HCT116 (cell line): ENCODE results near the gene INPP5D. TPM values are rescaled to one million over a fixed set of nuclear protein-coding genes. Genes with fewer than 3 reads are reported as not detected.

ENCODE experiments used
- ATAC-seq: fragments of 200-7000 bp; cut with Tn5 transposase; 2 replicates; pipeline ENCODE4 v1.9.1; 2020; ENCODE audit warnings: mild to moderate bottlenecking, moderate library complexity
- BruUV-seq: library from RNA; stranded (reverse); fragments of 400-500 nt; replicated peaks from 2 replicates; lab custom pipeline; 2021; lab: Mats Ljungman, UMichigan
- CTCF ChIA-PET: fragments of 300-600 bp; sonication (Branson Sonifier 250); formaldehyde crosslinking; loops from one replicate; lab custom pipeline; 2021; ENCODE audit warnings: antibody characterized with exemption; lab: Charles Lee
- POLR2A ChIA-PET: fragments of 300-600, 350-600 bp; sonication (Branson Sonifier 250); formaldehyde crosslinking; loops from one replicate; lab custom pipeline; 2021; ENCODE audit warnings: antibody characterized with exemption; lab: Charles Lee
- RAD21 ChIA-PET, 2 experiments: fragments of 300-600 bp; sonication (Branson Sonifier 250); formaldehyde crosslinking; loops; one replicate each; lab custom pipeline; 2023; ENCODE audit warnings: low total read pairs in 2 of 2; ENCODE audit not compliant: uncharacterized antibody in 2 of 2, unreplicated experiment in 2 of 2, low non-redundant PET in 1 of 2; lab: Charles Lee
- DNase-seq: peaks from one replicate; pipeline ENCODE4 v3.0.0-alpha.2; 2010; ENCODE audit warnings: low read depth, low spot score
- H2AFZ ChIP-seq: fragments of 200-600 bp; shearing (Covaris generic), sonication (generic); 2 replicates; pipeline ENCODE4 v1.6.1; 2017; ENCODE audit warnings: low read depth, mixed run types, mixed read lengths, antibody characterized with exemption, low read length; ENCODE audit not compliant: poor library complexity, severe bottlenecking
- H3K27ac ChIP-seq: 2 replicates; pipeline ENCODE4 v1.5.1; 2012; ENCODE audit warnings: low read depth, low read length
- H3K27me3 ChIP-seq: fragments of 200-600 bp; sonication (generic); 2 replicates; pipeline ENCODE4 v1.6.1; 2016; ENCODE audit warnings: mixed run types, low read length, mixed read lengths; ENCODE audit not compliant: insufficient read depth
- H3K36me3 ChIP-seq, 2 experiments: fragments of 200-500 bp in 1 of 2; fragments of 200-600 bp in 1 of 2; sonication (Bioruptor generic) in 1 of 2; sonication (generic) in 1 of 2; 2 replicates each; pipeline versions ENCODE4 v1.5.1 to v1.6.1; 2014 to 2016; ENCODE audit warnings: low read length in 2 of 2, inconsistent platforms in 1 of 2, mixed read lengths in 1 of 2, mixed run types in 1 of 2; ENCODE audit not compliant: insufficient read depth in 2 of 2, control insufficient read depth in 1 of 2
- H3K4me1 ChIP-seq, 2 experiments: fragments of 200-600 bp in 1 of 2; sonication (generic) in 1 of 2; 2 replicates each; pipeline versions ENCODE4 v1.5.1 to v1.6.1; 2012 to 2017; ENCODE audit warnings: low read length in 2 of 2, inconsistent platforms in 1 of 2, mild to moderate bottlenecking in 1 of 2, mixed read lengths in 1 of 2, mixed run types in 1 of 2, moderate library complexity in 1 of 2; ENCODE audit not compliant: insufficient read depth in 2 of 2, control insufficient read depth in 1 of 2
- H3K4me2 ChIP-seq: fragments of 200-600 bp; sonication (generic); 2 replicates; pipeline ENCODE4 v1.6.1; 2017; ENCODE audit warnings: mixed run types, low read length, mixed read lengths
- H3K4me3 ChIP-seq, 2 experiments: fragments of 200-600 bp in 1 of 2; sonication (generic) in 1 of 2; replicated peaks in 1 of 2; 2 replicates each; pipeline ENCODE4 v1.5.1; 2011 to 2016; ENCODE audit warnings: low read length in 2 of 2, control low read depth in 1 of 2, low read depth in 1 of 2, mild to moderate bottlenecking in 1 of 2, mixed read lengths in 1 of 2, mixed run types in 1 of 2
- H3K79me2 ChIP-seq: fragments of 200-600 bp; sonication (generic); 2 replicates; pipeline ENCODE4 v1.6.1; 2017; ENCODE audit warnings: mild to moderate bottlenecking, mixed run types, low read length, moderate library complexity, mixed read lengths; ENCODE audit not compliant: insufficient read depth
- H3K9ac ChIP-seq: fragments of 200-600 bp; sonication (generic); 2 replicates; pipeline ENCODE4 v1.6.1; 2016; ENCODE audit warnings: low read length, mixed read lengths
- H3K9me2 ChIP-seq: fragments of 200-600 bp; sonication (generic), shearing (Covaris generic); 2 replicates; pipeline ENCODE4 v1.6.1; 2017; ENCODE audit warnings: mixed run types, mild to moderate bottlenecking, moderate library complexity; ENCODE audit not compliant: insufficient read depth
- H3K9me3 ChIP-seq, 2 experiments: fragments of 200-500 bp in 1 of 2; fragments of 200-600 bp in 1 of 2; sonication (Bioruptor generic) in 1 of 2; sonication (generic) in 1 of 2; 2 replicates each; pipeline ENCODE4 v1.6.1; 2014 to 2017; ENCODE audit warnings: low read length in 2 of 2, mixed read lengths in 2 of 2, inconsistent platforms in 1 of 2, low read depth in 1 of 2, mild to moderate bottlenecking in 1 of 2, mixed run types in 1 of 2, moderate library complexity in 1 of 2; ENCODE audit not compliant: control insufficient read depth in 1 of 2, insufficient read depth in 1 of 2
- H4K20me1 ChIP-seq: fragments of 200-600 bp; sonication (generic), shearing (Covaris generic); 2 replicates; pipeline ENCODE4 v1.6.1; 2017; ENCODE audit warnings: mixed run types, mild to moderate bottlenecking, moderate library complexity; ENCODE audit not compliant: insufficient read depth
- ATF3 ChIP-seq: IDR thresholded peaks from 2 replicates; pipeline ENCODE4 v1.6.1; 2012
- CBX3 ChIP-seq: IDR thresholded peaks from 2 replicates; pipeline ENCODE4 v1.6.1; 2012; ENCODE audit warnings: low read depth
- CEBPB ChIP-seq: IDR thresholded peaks from 2 replicates; pipeline ENCODE4 v1.6.1; 2012; ENCODE audit warnings: low read depth
- CTCF ChIP-seq, 3 experiments: fragments of 200-600 bp in 1 of 3; sonication (generic) in 1 of 3; IDR thresholded peaks in 2 of 3; conservative IDR thresholded peaks in 1 of 3; 2 replicates each; pipeline ENCODE4 v1.5.1; 2012 to 2017; ENCODE audit warnings: low read depth in 2 of 3, low read length in 2 of 3, antibody characterized with exemption in 1 of 3, borderline replicate concordance in 1 of 3, control low read depth in 1 of 3, mild to moderate bottlenecking in 1 of 3, mixed read lengths in 1 of 3, mixed run types in 1 of 3, moderate library complexity in 1 of 3; ENCODE audit not compliant: insufficient read depth in 1 of 3
- EGR1 ChIP-seq: IDR thresholded peaks from 2 replicates; pipeline ENCODE4 v1.6.1; 2012; ENCODE audit warnings: low read depth
- ELF1 ChIP-seq: IDR thresholded peaks from 2 replicates; pipeline ENCODE4 v1.6.1; 2012; ENCODE audit warnings: low read depth, borderline replicate concordance
- EZH2 ChIP-seq: fragments of 200-600 bp; sonication (generic); IDR thresholded peaks from 2 replicates; pipeline ENCODE4 v1.6.1; 2017; ENCODE audit warnings: antibody characterized with exemption, mixed run types
- EZH2phosphoT487 ChIP-seq: fragments of 200-600 bp; IDR thresholded peaks from 2 replicates; pipeline ENCODE4 v1.6.1; 2018; ENCODE audit warnings: antibody characterized with exemption, borderline replicate concordance
- FOSL1 ChIP-seq: IDR thresholded peaks from 2 replicates; pipeline ENCODE4 v1.6.1; 2012; ENCODE audit warnings: low read depth
- JUND ChIP-seq: IDR thresholded peaks from 2 replicates; pipeline ENCODE4 v1.6.1; 2012
- POLR2A ChIP-seq: IDR thresholded peaks from 2 replicates; pipeline ENCODE4 v1.7.0; 2011; ENCODE audit warnings: borderline replicate concordance; ENCODE audit not compliant: insufficient read depth, insufficient read length; ENCODE audit errors: extremely low read depth
- POLR2AphosphoS5 ChIP-seq: IDR thresholded peaks from 2 replicates; pipeline ENCODE4 v1.6.1; 2011; ENCODE audit warnings: mild to moderate bottlenecking, low read depth, low read length, moderate library complexity
- RAD21 ChIP-seq: IDR thresholded peaks from 2 replicates; pipeline ENCODE4 v1.6.1; 2012; ENCODE audit warnings: low read depth, mild to moderate bottlenecking
- REST ChIP-seq: IDR thresholded peaks from 2 replicates; pipeline ENCODE4 v1.6.1; 2012; ENCODE audit warnings: low read depth
- SIN3A ChIP-seq: IDR thresholded peaks from 2 replicates; pipeline ENCODE4 v1.6.1; 2012; ENCODE audit warnings: low read depth
- SRF ChIP-seq: IDR thresholded peaks from 2 replicates; pipeline ENCODE4 v1.6.1; 2012; ENCODE audit warnings: low read depth
- TCF7L2 ChIP-seq: IDR thresholded peaks from 2 replicates; pipeline ENCODE4 v1.7.0; 2011; ENCODE audit warnings: borderline replicate concordance, inconsistent platforms; ENCODE audit not compliant: insufficient read depth, insufficient read length; ENCODE audit errors: extremely low read depth
- YY1 ChIP-seq: IDR thresholded peaks from 2 replicates; pipeline ENCODE4 v1.6.1; 2011; ENCODE audit warnings: low read length, low read depth, moderate library complexity, mild to moderate bottlenecking; ENCODE audit not compliant: insufficient replicate concordance; ENCODE audit errors: extremely low read depth
- ZFX ChIP-seq: fragments of 450-650 bp; IDR thresholded peaks from 2 replicates; pipeline ENCODE4 v1.6.1; 2017
- ZNF274 ChIP-seq: fragments of 200-500 bp; sonication (Bioruptor generic); IDR thresholded peaks from 2 replicates; pipeline ENCODE4 v1.6.1; 2014; ENCODE audit warnings: mild to moderate bottlenecking, low read depth, low read length, inconsistent platforms
- intact Hi-C: fragments of 100-400 bp; cut with micrococcal nuclease; formaldehyde crosslinking; loops from 2 replicates; pipeline ENCODE4 v1.10.0; 2022
- total RNA-seq: library from RNA; stranded (reverse); gene quantifications from one replicate; pipeline ENCODE4 v1.2.1, GENCODE V29; 2021; ENCODE audit not compliant: unreplicated experiment

The INPP5D gene
- total RNA-seq, 1 experiment from 2014 or later, result 1.8 TPM

- TF ChIP-seq REST (no peak), EZH2 (no peak), POLR2A (no peak), POLR2AphosphoS5 (no peak), YY1 (no peak), ELF1 (no peak), FOSL1 (no peak), EGR1 (no peak), ATF3 (no peak), SIN3A (no peak), JUND (no peak), SRF (no peak), EZH2phosphoT487 (no peak), TCF7L2 (no peak)
These were observed 33.0 kb downstream of the INPP5D start (continued) for GRCh38 chr2:233093166-233093448.

- Histone ChIP-seq H3K4me1 (no peaks in the 10 kb centered on the region), H2AFZ (no peak overlapping the region), H3K4me3 (no peak overlapping the region), H3K9me3 (no peaks in the 10 kb centered on the region), H3K36me3 (no peaks in the 10 kb centered on the region), H3K27me3 (no peaks in the 10 kb centered on the region), H4K20me1 (no peaks in the 10 kb centered on the region), H3K9ac (no peak overlapping the region), H3K27ac (no peak overlapping the region), H3K4me2 (no peak overlapping the region), H3K9me2 (no peaks in the 10 kb centered on the region), H3K79me2 (no peaks in the 10 kb centered on the region)
- intact Hi-C loops, result no loop called here
- ChIA-PET RAD21 (no interaction called here), POLR2A (no interaction called here), CTCF (no interaction called here)
- DNase-seq, result no peak
- no TSS peak for BruUV-seq
- no peak for ATAC-seq
- no peak for TF ChIP-seq SRF
- TF ChIP-seq RAD21, result no peak
- no peak for TF ChIP-seq CBX3
- TF ChIP-seq YY1, result no peak
- no peak for TF ChIP-seq CTCF (IDR thresholded peaks at IDR 0.05 in 2 of 3, conservative IDR thresholded peaks at IDR 0.05 in 1 of 3; ENCODE audit: borderline replicate concordance in 1 of 3, insufficient read depth in 1 of 3, low read depth in 2 of 3, low read length in 2 of 3)
- no peak for TF ChIP-seq POLR2AphosphoS5
- TF ChIP-seq ELF1, result no peak
- no peak for TF ChIP-seq ZFX
- TF ChIP-seq CEBPB, result no peak
- no peak for TF ChIP-seq EZH2phosphoT487
- TF ChIP-seq POLR2A, result no peak
- no peak for TF ChIP-seq ZNF274
These were observed 33.6 kb downstream of the INPP5D start for GRCh38 chr2:233093721-233094120.
